Tongue (tissue), 2 donors: ENCODE results near the gene OGDH. TPM values are rescaled to one million over a fixed set of nuclear protein-coding genes. Genes with fewer than 3 reads are reported as not detected.
"Not testable (repeated sequence)": the region's sequence is repeated elsewhere in the genome, so short reads cannot be mapped to it uniquely, and the experiment has no call there.

Experiments used
- DNase-seq: peaks from one replicate; pipeline ENCODE4 v3.0.0-alpha.2; 2015
- total RNA-seq: library from RNA; depleted of rRNA; stranded (reverse); fragments of >200 nt; gene quantifications from one replicate; pipeline ENCODE4 v1.2.3, GENCODE V29; 2014

The OGDH gene
- total RNA-seq, 1 donor from 2014 or later = 198 TPM

GRCh38 chr7:44580945-44581878 lies 25.2 kb upstream of the OGDH start:
- DNase-seq = peak; percentile 20

- peak; percentile 100 for DNase-seq
These were observed 24.4 kb upstream of the OGDH start, which contains the start of gene TMED4 for GRCh38 chr7:44581879-44582603. TSS of gene TMED4 (minus strand) at chr7:44582231. CDS start at chr7:44582206, 25 bp downstream.

- DNase-seq = no peak
These were observed 23.1 kb upstream of the OGDH start for GRCh38 chr7:44583146-44583865.

GRCh38 chr7:44587843-44588711 lies 18.4 kb upstream of the OGDH start:
- peak; percentile 82 for DNase-seq

GRCh38 chr7:44590910-44591309 lies 15.5 kb upstream of the OGDH start:
- no peak for DNase-seq

- DNase-seq = no peak
These were observed 10.3 kb upstream of the OGDH start for GRCh38 chr7:44595934-44596635.

- DNase-seq = not testable (repeated sequence)
These were observed 9.2 kb upstream of the OGDH start for GRCh38 chr7:44597181-44597580.

GRCh38 chr7:44599222-44599621 lies 7.2 kb upstream of the OGDH start:
- no peak for DNase-seq

GRCh38 chr7:44602576-44602910 lies 3.9 kb upstream of the OGDH start:
- no peak for DNase-seq

GRCh38 chr7:44603193-44603592 lies 3.2 kb upstream of the OGDH start:
- DNase-seq = no peak

GRCh38 chr7:44604941-44605340 lies 1.5 kb upstream of the OGDH start:
- no peak for DNase-seq

- no peak for DNase-seq
These were observed 978 bp downstream of the OGDH start for GRCh38 chr7:44607141-44608068.

- no peak for DNase-seq
These were observed 2.7 kb downstream of the OGDH start for GRCh38 chr7:44608916-44609648.

GRCh38 chr7:44609829-44610228 lies 3.4 kb downstream of the OGDH start:
- no peak for DNase-seq

- DNase-seq = no peak
These were observed 8.8 kb downstream of the OGDH start for GRCh38 chr7:44615149-44615611.

- no peak for DNase-seq
These were observed 9.4 kb downstream of the OGDH start for GRCh38 chr7:44615793-44616192.

- no peak for DNase-seq
These were observed 10.1 kb downstream of the OGDH start for GRCh38 chr7:44616545-44616944.

- DNase-seq = no peak
These were observed 10.9 kb downstream of the OGDH start for GRCh38 chr7:44617225-44617890.
